Memory B cell (primary cell): ENCODE results near the gene SWAP70.
"Not testable (repeated sequence)": the region's sequence is repeated elsewhere in the genome, so short reads cannot be mapped to it uniquely, and the experiment has no call there.

Source experiments
- ATAC-seq: fragments of 150-1000 bp; cut with Tn5 transposase; 2 replicates; pipeline ENCODE4 v1.10.0; 2021; ENCODE audit warnings: low read depth, mild to moderate bottlenecking, moderate library complexity
- DNase-seq, 2 donors: peaks; one replicate each; pipeline ENCODE4 v3.0.0; 2022; ENCODE audit warnings: low spot score in 2 of 2
- H3K27ac Mint-ChIP-seq: one replicate; pipeline ENCODE4 v1.8.0; 2022; ENCODE audit warnings: mild to moderate bottlenecking, moderate library complexity, mixed read lengths
- H3K27me3 Mint-ChIP-seq: one replicate; pipeline ENCODE4 v1.8.0; 2022; ENCODE audit warnings: mixed read lengths
- H3K36me3 Mint-ChIP-seq: one replicate; pipeline ENCODE4 v1.8.0; 2022; ENCODE audit warnings: mild to moderate bottlenecking, mixed read lengths
- H3K4me1 Mint-ChIP-seq: one replicate; pipeline ENCODE4 v1.8.0; 2022; ENCODE audit warnings: mixed read lengths
- H3K4me3 Mint-ChIP-seq: one replicate; pipeline ENCODE4 v1.8.0; 2022; ENCODE audit warnings: mild to moderate bottlenecking, moderate library complexity, mixed read lengths
- H3K9me3 Mint-ChIP-seq: one replicate; pipeline ENCODE4 v1.8.0; 2022; ENCODE audit warnings: mixed read lengths

The SWAP70 gene

DNA sequence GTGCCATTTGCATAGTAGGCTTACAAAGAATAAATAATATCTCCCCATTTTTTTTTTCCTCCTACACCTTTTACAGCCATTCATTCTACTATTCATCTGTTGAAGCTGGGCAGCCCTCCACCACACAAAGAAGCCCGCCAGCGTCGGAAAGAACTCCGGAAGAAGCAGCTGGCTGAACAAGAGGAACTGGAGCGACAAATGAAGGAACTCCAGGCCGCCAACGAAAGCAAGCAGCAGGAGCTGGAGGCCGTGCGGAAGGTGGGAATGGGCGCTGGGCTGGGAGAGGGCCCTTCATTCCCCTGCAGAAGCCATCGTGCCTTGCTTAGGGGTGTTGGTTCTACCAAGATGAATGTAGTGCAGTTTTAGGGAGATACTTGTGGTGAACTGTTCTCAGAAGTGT, 68.6 kb downstream of the SWAP70 start:
- peak overlapping the region; percentile 87 for H3K27ac Mint-ChIP-seq
- DNase-seq (no peak), ATAC-seq (no peak)
- no peak overlapping the region for H3K4me3 Mint-ChIP-seq
- no peaks in the 10 kb centered on the region for H3K27me3 Mint-ChIP-seq
- H3K4me1 Mint-ChIP-seq, result peaks cover 58% of the 10 kb centered on the region
- peaks cover 56% of the 10 kb centered on the region for H3K36me3 Mint-ChIP-seq
- H3K9me3 Mint-ChIP-seq, result peaks cover 5% of the 10 kb centered on the region

DNA sequence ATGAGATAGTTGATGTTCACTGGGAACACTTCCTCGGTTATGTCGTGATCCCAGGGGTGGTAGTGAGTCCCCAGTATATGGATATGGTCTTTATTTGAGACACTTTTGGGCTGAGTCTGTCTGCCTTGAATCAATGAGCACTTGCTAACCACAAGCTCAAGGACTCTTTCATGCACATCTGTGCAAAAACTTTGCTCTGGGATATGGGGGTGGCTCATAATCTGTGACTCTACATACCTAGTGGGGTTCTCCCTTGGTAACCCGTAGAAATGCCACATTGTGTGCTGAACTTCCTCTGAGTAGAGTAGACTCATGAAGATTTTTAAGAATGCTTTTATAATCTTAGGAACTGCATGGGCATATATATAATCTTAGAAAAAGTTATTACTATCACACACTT, 69.3 kb downstream of the SWAP70 start:
- Mint-ChIP-seq H3K27me3 (no peaks in the 10 kb centered on the region), H3K36me3 (peaks cover 54% of the 10 kb centered on the region), H3K27ac (peak overlapping the region; percentile 87), H3K4me1 (peaks cover 58% of the 10 kb centered on the region), H3K4me3 (no peak overlapping the region), H3K9me3 (peaks cover 5% of the 10 kb centered on the region)
- no peak for DNase-seq
- no peak for ATAC-seq

DNA sequence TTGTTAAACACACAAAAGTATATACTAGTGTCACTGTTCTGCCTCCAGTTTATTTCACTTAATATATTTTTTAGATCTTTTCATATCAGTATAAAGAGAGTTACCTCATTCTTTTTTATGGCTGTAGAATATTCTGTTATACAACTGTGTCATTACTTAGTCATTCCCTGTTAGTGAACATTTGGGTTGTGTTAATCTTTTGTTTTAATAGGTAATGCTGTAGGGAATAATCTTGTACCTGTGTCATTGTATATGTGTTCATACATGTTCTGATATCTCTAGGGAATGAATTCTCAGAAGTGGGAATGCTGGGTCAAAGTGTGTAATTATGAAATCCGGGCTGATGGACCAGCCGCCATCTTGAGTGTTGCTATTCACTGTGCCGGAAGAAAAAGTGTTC, 71.4 kb downstream of the SWAP70 start:
- H3K4me3 Mint-ChIP-seq, result no peak overlapping the region
- DNase-seq, result no peak
- no peaks in the 10 kb centered on the region for H3K27me3 Mint-ChIP-seq
- H3K36me3 Mint-ChIP-seq, result peaks cover 53% of the 10 kb centered on the region
- H3K4me1 Mint-ChIP-seq, result peaks cover 59% of the 10 kb centered on the region
- no peak for ATAC-seq
- H3K9me3 Mint-ChIP-seq, result peaks cover 5% of the 10 kb centered on the region
- H3K27ac Mint-ChIP-seq, result peak overlapping the region; percentile 95

DNA sequence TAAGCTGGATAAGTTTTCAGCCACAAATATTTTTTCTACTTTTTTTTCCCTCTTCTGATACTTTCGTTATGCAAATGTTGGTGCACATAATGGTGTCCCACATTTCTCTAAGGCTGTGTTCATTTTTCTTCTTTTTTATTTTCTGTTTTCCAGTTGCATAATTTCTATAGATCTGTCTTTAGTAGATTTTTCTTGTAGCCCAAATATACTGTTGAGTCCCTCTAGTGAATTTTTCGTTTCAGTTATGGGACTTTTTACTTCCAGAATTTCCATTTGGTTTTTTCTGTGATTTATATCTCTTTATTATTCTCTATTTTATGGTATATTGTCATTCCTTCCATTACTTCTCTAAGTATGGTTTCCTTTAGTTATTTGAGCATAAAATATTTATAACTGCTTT, 72.0 kb downstream of the SWAP70 start:
- peak overlapping the region; percentile 95 for H3K27ac Mint-ChIP-seq
- peak overlapping the region; percentile 50 for H3K4me3 Mint-ChIP-seq
- no peaks in the 10 kb centered on the region for H3K27me3 Mint-ChIP-seq
- peaks cover 53% of the 10 kb centered on the region for H3K36me3 Mint-ChIP-seq
- peaks cover 60% of the 10 kb centered on the region for H3K4me1 Mint-ChIP-seq
- peaks cover 5% of the 10 kb centered on the region for H3K9me3 Mint-ChIP-seq
- no peak for DNase-seq
- ATAC-seq, result no peak

DNA sequence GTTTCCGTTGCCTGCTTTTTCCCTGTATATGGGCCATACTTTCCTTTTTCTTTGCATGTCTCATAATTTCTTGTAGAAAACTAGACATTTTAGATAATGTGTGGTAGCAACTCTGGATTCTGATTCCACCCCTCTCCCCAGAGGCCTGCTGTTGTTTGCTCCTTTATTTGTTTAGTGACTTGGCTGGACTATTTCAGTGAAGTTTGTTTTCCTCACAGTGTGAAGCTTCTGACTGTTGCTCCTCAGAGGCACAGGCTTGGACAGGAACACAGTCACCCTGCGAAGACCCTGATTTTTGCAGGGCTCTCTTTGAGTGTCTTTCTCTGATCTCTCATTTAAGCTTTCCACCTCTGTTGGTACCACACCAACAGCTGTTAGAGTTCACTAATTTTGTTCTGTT, 72.5 kb downstream of the SWAP70 start:
- peak overlapping the region; percentile 95 for H3K27ac Mint-ChIP-seq
- H3K27me3 Mint-ChIP-seq, result no peaks in the 10 kb centered on the region
- ATAC-seq (no peak), DNase-seq (no peak)
- H3K9me3 Mint-ChIP-seq, result peaks cover 5% of the 10 kb centered on the region
- H3K4me3 Mint-ChIP-seq, result peak overlapping the region; percentile 35
- H3K4me1 Mint-ChIP-seq, result peaks cover 58% of the 10 kb centered on the region
- peaks cover 52% of the 10 kb centered on the region for H3K36me3 Mint-ChIP-seq

DNA sequence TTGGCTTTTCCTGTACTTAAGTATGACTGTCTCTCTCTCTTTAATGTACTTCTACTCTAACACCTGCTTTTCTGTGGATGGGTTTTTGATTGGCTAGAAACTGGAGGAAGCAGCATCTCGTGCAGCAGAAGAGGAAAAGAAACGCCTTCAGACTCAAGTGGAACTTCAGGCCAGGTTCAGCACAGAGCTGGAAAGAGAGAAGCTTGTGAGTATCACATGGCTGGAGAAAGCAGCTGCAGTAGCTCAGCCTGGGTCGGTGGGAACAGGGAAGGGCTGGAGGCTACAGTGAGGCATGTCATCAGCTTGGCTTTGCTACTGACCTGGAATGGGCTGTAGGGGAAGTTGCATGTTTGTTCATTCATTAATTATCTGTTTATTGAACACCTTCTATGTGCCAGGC, 74.2 kb downstream of the SWAP70 start:
- Mint-ChIP-seq H3K27me3 (no peaks in the 10 kb centered on the region), H3K9me3 (peaks cover 5% of the 10 kb centered on the region), H3K4me1 (peaks cover 46% of the 10 kb centered on the region), H3K27ac (peak overlapping the region; percentile 95), H3K36me3 (peaks cover 48% of the 10 kb centered on the region), H3K4me3 (peak overlapping the region; percentile 25)
- peak; percentile 9 for ATAC-seq
- DNase-seq, result no peak

DNA sequence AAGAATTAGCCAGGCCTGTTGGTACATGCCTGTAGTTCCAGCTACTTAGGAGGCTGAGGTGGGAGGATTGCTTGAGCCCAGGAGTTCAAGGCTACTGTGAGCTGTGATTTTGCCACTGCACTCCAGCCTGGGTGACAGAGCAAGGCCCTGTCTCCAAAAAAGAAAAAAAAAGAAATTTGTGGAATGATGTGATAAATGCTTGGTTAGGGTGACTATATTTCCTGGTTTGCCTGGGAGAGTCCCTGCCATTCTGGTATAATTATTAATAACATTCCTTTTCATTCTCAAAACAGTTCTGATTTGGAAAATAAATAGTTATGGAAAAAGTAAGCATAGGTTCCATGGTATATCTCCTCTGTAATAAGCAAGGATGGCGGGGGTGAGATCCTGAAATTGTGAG, 74.8 kb downstream of the SWAP70 start:
- ATAC-seq (no peak), DNase-seq (no peak)
- Mint-ChIP-seq H3K36me3 (peaks cover 47% of the 10 kb centered on the region), H3K4me1 (peaks cover 44% of the 10 kb centered on the region), H3K4me3 (peak overlapping the region; percentile 60), H3K27ac (peak overlapping the region; percentile 95), H3K27me3 (no peaks in the 10 kb centered on the region), H3K9me3 (peaks cover 5% of the 10 kb centered on the region)

DNA sequence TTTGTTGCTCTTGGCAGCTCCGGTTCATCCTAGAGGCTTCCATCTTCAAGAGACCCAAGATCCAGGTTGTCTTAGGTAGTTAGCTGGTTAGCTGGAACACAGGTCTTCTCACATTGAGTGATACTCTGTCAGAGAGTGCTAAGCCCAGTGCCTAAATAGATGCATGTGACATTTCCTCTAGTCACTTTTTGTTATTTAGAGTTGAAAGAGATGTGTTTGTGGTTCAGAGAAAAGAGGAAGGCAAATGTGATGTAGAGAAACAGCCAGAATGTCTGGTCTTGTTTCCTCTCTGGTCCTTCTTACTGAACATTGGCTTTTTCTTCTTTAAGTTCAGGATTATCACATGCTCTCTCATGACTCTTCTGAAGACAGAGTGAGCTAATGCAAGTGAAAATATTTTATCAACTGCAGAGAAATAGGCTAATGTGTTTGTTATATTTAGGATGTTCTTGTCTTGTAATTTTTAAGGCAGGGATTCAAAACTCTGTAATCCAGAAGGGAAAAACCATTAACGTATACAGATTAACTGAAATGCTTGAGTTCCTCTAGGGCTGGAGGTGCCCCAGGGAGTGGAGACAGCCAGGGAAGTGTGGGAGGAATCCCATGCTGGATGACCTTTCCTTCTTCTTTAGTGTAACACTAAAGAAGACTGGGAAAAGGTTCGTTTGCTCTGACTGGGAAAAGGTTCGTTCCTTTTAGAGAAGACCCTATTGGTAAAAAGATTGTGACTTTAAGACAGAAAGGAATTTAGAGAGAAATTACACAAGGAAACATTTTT, 75.4 kb downstream of the SWAP70 start:
- H3K4me3 Mint-ChIP-seq, result peak overlapping the region; percentile 60
- peak overlapping the region; percentile 95 for H3K27ac Mint-ChIP-seq
- H3K9me3 Mint-ChIP-seq, result peaks cover 5% of the 10 kb centered on the region
- DNase-seq (peak in 1 of 2 donors; percentile 53), ATAC-seq (peak; percentile 86)
- H3K4me1 Mint-ChIP-seq, result peaks cover 42% of the 10 kb centered on the region
- H3K36me3 Mint-ChIP-seq, result peaks cover 42% of the 10 kb centered on the region
- H3K27me3 Mint-ChIP-seq, result no peaks in the 10 kb centered on the region

DNA sequence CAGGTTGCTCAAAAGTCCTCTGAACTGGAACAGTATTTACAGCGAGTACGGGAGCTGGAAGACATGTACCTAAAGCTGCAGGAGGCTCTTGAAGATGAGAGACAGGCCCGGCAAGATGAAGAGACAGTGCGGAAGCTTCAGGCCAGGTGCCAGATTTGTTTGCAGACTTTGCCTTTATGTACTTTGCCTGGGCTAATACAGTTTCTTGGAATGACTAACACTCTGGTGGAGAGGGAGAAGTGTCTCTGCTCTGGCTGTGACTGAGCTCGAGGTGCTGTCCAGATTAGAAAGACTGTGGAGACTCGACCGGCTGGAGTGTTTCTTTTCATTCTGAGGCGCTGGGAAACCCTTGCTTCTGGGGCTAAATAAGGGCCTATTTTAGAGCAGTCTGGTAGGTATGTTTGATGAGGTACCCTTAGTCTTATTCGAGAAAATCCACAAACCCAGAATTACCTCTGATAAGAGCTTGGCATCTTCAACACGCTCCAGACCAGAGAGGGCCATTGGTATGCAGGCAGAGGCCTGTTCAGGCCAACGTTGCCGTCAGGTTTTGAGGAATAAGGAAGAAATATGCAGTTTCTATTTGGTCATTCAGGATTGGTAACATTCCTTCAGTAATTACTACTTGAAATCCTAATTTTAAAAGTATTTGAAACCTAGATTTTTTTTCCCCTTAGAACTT, 76.5 kb downstream of the SWAP70 start:
- Mint-ChIP-seq H3K4me3 (peak overlapping the region; percentile 11), H3K4me1 (peaks cover 49% of the 10 kb centered on the region), H3K9me3 (peaks cover 4% of the 10 kb centered on the region), H3K27me3 (no peaks in the 10 kb centered on the region), H3K27ac (peak overlapping the region; percentile 95), H3K36me3 (peaks cover 40% of the 10 kb centered on the region)
- ATAC-seq, result no peak
- DNase-seq, result no peak

DNA sequence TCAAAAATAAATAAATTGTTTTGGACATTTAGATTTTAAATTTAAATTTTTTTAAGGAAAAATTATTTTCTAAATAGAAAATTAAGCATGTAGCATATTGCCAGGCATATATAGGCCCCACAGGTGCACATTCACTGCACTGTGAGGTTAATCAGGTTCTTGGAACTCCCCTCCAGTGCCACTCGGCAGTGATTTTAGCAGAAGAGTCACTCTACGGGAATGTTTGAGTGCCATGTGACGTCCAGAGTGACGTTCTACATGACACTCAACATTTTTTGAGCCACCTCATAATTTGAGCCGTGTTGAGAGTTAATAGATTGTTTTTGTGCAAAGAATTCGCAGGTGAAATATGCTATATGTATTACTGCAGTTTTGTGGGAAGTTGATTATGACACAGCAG, 77.4 kb downstream of the SWAP70 start:
- no peak overlapping the region for H3K4me3 Mint-ChIP-seq

DNA sequence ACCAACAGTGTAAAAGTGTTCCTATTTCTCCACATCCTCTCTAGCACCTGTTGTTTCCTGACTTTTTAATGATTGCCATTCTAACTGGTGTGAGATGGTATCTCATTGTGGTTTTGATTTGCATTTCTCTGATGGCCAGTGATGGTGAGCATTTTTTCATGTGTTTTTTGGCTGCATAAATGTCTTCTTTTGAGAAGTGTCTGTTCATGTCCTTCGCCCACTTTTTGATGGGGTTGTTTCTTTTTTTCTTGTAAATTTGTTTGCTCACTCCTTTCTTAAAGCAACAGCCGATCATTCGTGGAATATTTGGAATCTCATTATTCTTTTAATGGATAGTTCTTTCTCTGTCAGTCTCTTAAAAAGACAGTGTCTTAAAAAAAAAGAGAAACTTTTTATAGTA, 79.6 kb downstream of the SWAP70 start:
- not testable (repeated sequence) for H3K27me3 Mint-ChIP-seq, ATAC-seq, H3K9me3 Mint-ChIP-seq, H3K4me3 Mint-ChIP-seq, DNase-seq
- Mint-ChIP-seq H3K36me3 (peaks cover 35% of the 10 kb centered on the region), H3K27ac (peak overlapping the region; percentile 20), H3K4me1 (peaks cover 53% of the 10 kb centered on the region)

More for the DNA sequence above, 77.4 kb downstream of the SWAP70 start:
- peaks cover 32% of the 10 kb centered on the region for H3K36me3 Mint-ChIP-seq
- no peaks in the 10 kb centered on the region for H3K9me3 Mint-ChIP-seq
- DNase-seq (no peak), ATAC-seq (peak; percentile 25)
- peaks cover 49% of the 10 kb centered on the region for H3K4me1 Mint-ChIP-seq
- peak overlapping the region; percentile 95 for H3K27ac Mint-ChIP-seq
- no peaks in the 10 kb centered on the region for H3K27me3 Mint-ChIP-seq

DNA sequence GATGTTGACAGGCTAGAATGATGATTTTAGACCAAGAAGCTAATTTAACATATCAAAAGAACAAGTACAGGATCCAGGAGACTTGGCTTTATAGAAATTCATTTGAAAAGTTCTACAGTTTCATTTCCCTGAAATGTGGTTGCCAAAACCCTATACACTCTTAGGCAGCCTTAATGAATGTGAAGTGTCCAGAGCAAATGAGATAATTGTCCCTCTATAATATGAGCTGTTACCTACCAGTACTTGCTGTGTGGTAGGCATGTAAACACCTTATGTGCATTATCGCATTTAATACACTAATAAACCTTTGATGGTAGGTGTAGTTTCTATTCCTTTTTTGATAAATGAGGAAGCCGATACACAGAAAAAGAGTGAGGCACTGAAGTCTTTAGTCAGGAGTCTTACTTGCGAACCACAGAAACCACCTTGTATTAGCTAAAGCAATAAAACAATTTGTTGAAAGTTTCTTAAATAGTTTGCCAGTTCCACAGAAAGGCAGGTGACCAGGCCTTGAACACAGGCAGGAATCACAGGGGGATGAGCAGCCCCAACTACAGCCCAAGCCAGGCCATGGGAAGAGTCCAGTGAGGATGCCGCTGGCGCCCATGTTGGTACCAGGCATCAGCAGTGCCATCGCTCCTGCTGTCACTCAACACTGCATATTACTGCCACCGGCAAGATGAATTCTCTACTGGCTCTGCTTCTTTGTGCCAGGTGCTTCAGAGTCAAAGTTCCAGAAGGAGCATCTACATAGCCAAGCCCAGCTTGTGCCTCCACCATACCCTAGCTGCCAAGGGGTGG, 81.7 kb downstream of the SWAP70 start:
- peak overlapping the region; percentile 54 for H3K4me3 Mint-ChIP-seq
- H3K27me3 Mint-ChIP-seq, result no peaks in the 10 kb centered on the region
- H3K4me1 Mint-ChIP-seq, result peaks cover 41% of the 10 kb centered on the region
- ATAC-seq (peak; percentile 75), DNase-seq (peak in 1 of 2 donors; percentile 52)
- peaks cover 37% of the 10 kb centered on the region for H3K36me3 Mint-ChIP-seq
- no peaks in the 10 kb centered on the region for H3K9me3 Mint-ChIP-seq
- H3K27ac Mint-ChIP-seq, result peak overlapping the region; percentile 92

DNA sequence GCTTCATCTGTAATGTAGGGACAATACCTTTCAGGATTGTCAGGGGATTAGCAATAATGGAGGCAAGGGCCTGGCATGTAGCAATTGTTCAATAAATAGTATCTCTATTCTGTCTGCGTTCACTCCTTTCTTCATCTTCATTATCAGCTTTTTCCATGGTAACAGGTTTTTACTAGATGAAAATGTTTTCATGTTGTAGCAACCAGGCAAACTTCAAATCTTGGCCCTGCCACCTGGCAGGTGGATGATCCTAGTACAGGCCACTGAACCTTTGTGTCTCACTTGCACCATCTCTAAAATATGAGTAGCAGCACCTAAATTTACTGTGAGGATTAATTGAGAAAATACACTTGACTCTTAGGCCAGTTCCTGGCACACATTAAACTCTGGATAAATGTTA, 83.4 kb downstream of the SWAP70 start:
- Mint-ChIP-seq H3K4me1 (peaks cover 38% of the 10 kb centered on the region), H3K4me3 (no peak overlapping the region), H3K9me3 (no peaks in the 10 kb centered on the region), H3K36me3 (peaks cover 31% of the 10 kb centered on the region), H3K27ac (peak overlapping the region; percentile 92), H3K27me3 (no peaks in the 10 kb centered on the region)
- no peak for ATAC-seq
- DNase-seq, result no peak

DNA sequence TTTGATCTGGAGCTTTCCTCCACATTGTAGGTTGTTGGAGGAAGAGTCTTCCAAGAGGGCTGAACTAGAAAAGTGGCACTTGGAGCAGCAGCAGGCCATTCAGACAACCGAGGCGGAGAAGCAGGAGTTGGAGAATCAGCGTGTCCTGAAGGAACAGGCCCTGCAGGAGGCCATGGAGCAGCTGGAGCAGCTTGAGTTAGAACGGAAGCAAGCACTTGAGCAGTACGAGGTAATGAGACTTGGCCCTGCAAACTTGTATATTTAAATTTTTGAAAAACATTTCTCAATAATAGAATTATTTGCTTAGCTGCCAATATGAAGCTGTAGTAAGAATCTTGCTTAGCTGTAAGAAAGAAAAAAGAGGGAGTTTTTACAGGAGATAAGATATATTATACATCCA, 84.0 kb downstream of the SWAP70 start:
- Mint-ChIP-seq H3K9me3 (no peaks in the 10 kb centered on the region), H3K36me3 (peaks cover 29% of the 10 kb centered on the region), H3K4me1 (peaks cover 38% of the 10 kb centered on the region), H3K27ac (peak overlapping the region; percentile 92), H3K27me3 (no peaks in the 10 kb centered on the region), H3K4me3 (peak overlapping the region; percentile 60)
- ATAC-seq (no peak), DNase-seq (no peak)
